Activated T-helper 17 cell treated with anti-CD3 and anti-CD28 coated beads, Interleukin-2, amount 50 U/mL, for 72 hours (primary cell): ENCODE results near the gene TERT. TPM values are rescaled to one million over a fixed set of nuclear protein-coding genes. Genes with fewer than 3 reads are reported as not detected.

Experiments used
- ATAC-seq: fragments of 150-1000 bp; cut with Tn5 transposase; replicated peaks from 2 replicates; pipeline ENCODE4 v1.10.0; 2021; ENCODE audit warnings: mild to moderate bottlenecking, moderate library complexity
- H3K27ac Mint-ChIP-seq: one replicate; pipeline ENCODE4 v1.8.0; 2022; ENCODE audit warnings: mixed read lengths
- H3K27me3 Mint-ChIP-seq: one replicate; pipeline ENCODE4 v1.8.0; 2022; ENCODE audit warnings: mixed read lengths
- H3K36me3 Mint-ChIP-seq: one replicate; pipeline ENCODE4 v1.8.0; 2022; ENCODE audit warnings: low read depth, mild to moderate bottlenecking, mixed read lengths
- H3K4me1 Mint-ChIP-seq: one replicate; pipeline ENCODE4 v1.8.0; 2022; ENCODE audit warnings: mixed read lengths
- H3K4me3 Mint-ChIP-seq: one replicate; pipeline ENCODE4 v1.8.0; 2022; ENCODE audit warnings: mild to moderate bottlenecking, mixed read lengths
- H3K9me3 Mint-ChIP-seq: one replicate; pipeline ENCODE4 v1.8.0; 2022; ENCODE audit warnings: mixed read lengths
- total RNA-seq, 2 donors: library from RNA; stranded (reverse); gene quantifications; one replicate each; pipeline ENCODE4 v1.2.3, GENCODE V29; 2022

TERT gene
- total RNA-seq, 2 donors from 2014 or later, result 4.6 to 9.1 TPM

GRCh38 chr5:1246711-1247431 lies 48.0 kb downstream of the TERT start:
- no peak overlapping the region for H3K4me3 Mint-ChIP-seq
- no peaks in the 10 kb centered on the region for H3K4me1 Mint-ChIP-seq
- ATAC-seq, result no peak
- H3K27me3 Mint-ChIP-seq, result no peaks in the 10 kb centered on the region
- H3K36me3 Mint-ChIP-seq, result no peaks in the 10 kb centered on the region
- no peaks in the 10 kb centered on the region for H3K9me3 Mint-ChIP-seq
- no peak overlapping the region for H3K27ac Mint-ChIP-seq

- Mint-ChIP-seq H3K9me3 (no peaks in the 10 kb centered on the region), H3K27me3 (no peaks in the 10 kb centered on the region), H3K4me1 (no peaks in the 10 kb centered on the region), H3K4me3 (no peak overlapping the region), H3K36me3 (no peaks in the 10 kb centered on the region), H3K27ac (no peak overlapping the region)
- no peak for ATAC-seq
Observed at GRCh38 chr5:1245905-1246576, 48.8 kb downstream of the TERT start.

- no peak overlapping the region for H3K27ac Mint-ChIP-seq
- H3K36me3 Mint-ChIP-seq, result no peaks in the 10 kb centered on the region
- no peak for ATAC-seq
- no peaks in the 10 kb centered on the region for H3K9me3 Mint-ChIP-seq
- H3K4me3 Mint-ChIP-seq, result no peak overlapping the region
- H3K4me1 Mint-ChIP-seq, result no peaks in the 10 kb centered on the region
- H3K27me3 Mint-ChIP-seq, result no peaks in the 10 kb centered on the region
Observed at GRCh38 chr5:1244976-1245375, 49.9 kb downstream of the TERT start.

- Mint-ChIP-seq H3K4me1 (no peaks in the 10 kb centered on the region), H3K36me3 (no peaks in the 10 kb centered on the region), H3K9me3 (no peaks in the 10 kb centered on the region), H3K27ac (no peak overlapping the region), H3K27me3 (no peaks in the 10 kb centered on the region), H3K4me3 (no peak overlapping the region)
- ATAC-seq, result no peak
Observed at GRCh38 chr5:1244255-1244654, 50.6 kb downstream of the TERT start.

GRCh38 chr5:1243487-1244130 lies 51.3 kb downstream of the TERT start:
- Mint-ChIP-seq H3K4me1 (no peaks in the 10 kb centered on the region), H3K36me3 (no peaks in the 10 kb centered on the region), H3K27ac (no peak overlapping the region), H3K4me3 (no peak overlapping the region), H3K9me3 (no peaks in the 10 kb centered on the region), H3K27me3 (no peaks in the 10 kb centered on the region)
- no peak for ATAC-seq

GRCh38 chr5:1242733-1243486 lies 52.0 kb downstream of the TERT start:
- H3K27ac Mint-ChIP-seq, result no peak overlapping the region
- H3K4me3 Mint-ChIP-seq, result no peak overlapping the region
- H3K36me3 Mint-ChIP-seq, result no peaks in the 10 kb centered on the region
- H3K27me3 Mint-ChIP-seq, result no peaks in the 10 kb centered on the region
- ATAC-seq, result no peak
- H3K4me1 Mint-ChIP-seq, result no peaks in the 10 kb centered on the region
- H3K9me3 Mint-ChIP-seq, result no peaks in the 10 kb centered on the region

GRCh38 chr5:1241509-1242080 lies 53.3 kb downstream of the TERT start:
- no peak overlapping the region for H3K4me3 Mint-ChIP-seq
- no peak overlapping the region for H3K27ac Mint-ChIP-seq

GRCh38 chr5:1240496-1241260 lies 54.2 kb downstream of the TERT start:
- H3K4me1 Mint-ChIP-seq, result no peaks in the 10 kb centered on the region
- no peak overlapping the region for H3K27ac Mint-ChIP-seq
- no peak overlapping the region for H3K4me3 Mint-ChIP-seq
- no peak for ATAC-seq
- H3K36me3 Mint-ChIP-seq, result no peaks in the 10 kb centered on the region
- H3K9me3 Mint-ChIP-seq, result peaks cover 6% of the 10 kb centered on the region
- peaks cover 3% of the 10 kb centered on the region for H3K27me3 Mint-ChIP-seq

More at GRCh38 chr5:1241509-1242080, 53.3 kb downstream of the TERT start:
- Mint-ChIP-seq H3K27me3 (no peaks in the 10 kb centered on the region), H3K36me3 (no peaks in the 10 kb centered on the region), H3K9me3 (no peaks in the 10 kb centered on the region), H3K4me1 (no peaks in the 10 kb centered on the region)
- ATAC-seq, result no peak

- no peak for ATAC-seq
- peaks cover 7% of the 10 kb centered on the region for H3K9me3 Mint-ChIP-seq
- peaks cover 3% of the 10 kb centered on the region for H3K27me3 Mint-ChIP-seq
- no peaks in the 10 kb centered on the region for H3K4me1 Mint-ChIP-seq
- no peak overlapping the region for H3K4me3 Mint-ChIP-seq
- H3K27ac Mint-ChIP-seq, result no peak overlapping the region
- H3K36me3 Mint-ChIP-seq, result no peaks in the 10 kb centered on the region
Observed at GRCh38 chr5:1239505-1240251, 55.2 kb downstream of the TERT start.

GRCh38 chr5:1235838-1236237 lies 59.0 kb downstream of the TERT start:
- peaks cover 7% of the 10 kb centered on the region for H3K9me3 Mint-ChIP-seq
- no peaks in the 10 kb centered on the region for H3K36me3 Mint-ChIP-seq
- H3K27me3 Mint-ChIP-seq, result peaks cover 3% of the 10 kb centered on the region
- no peak for ATAC-seq
- H3K4me1 Mint-ChIP-seq, result no peaks in the 10 kb centered on the region
- no peak overlapping the region for H3K27ac Mint-ChIP-seq
- no peak overlapping the region for H3K4me3 Mint-ChIP-seq

- Mint-ChIP-seq H3K36me3 (no peaks in the 10 kb centered on the region), H3K27ac (no peak overlapping the region), H3K4me1 (no peaks in the 10 kb centered on the region), H3K4me3 (no peak overlapping the region), H3K27me3 (peaks cover 3% of the 10 kb centered on the region), H3K9me3 (peaks cover 7% of the 10 kb centered on the region)
- ATAC-seq, result no peak
Observed at GRCh38 chr5:1235379-1235778, 59.5 kb downstream of the TERT start.

- ATAC-seq, result no peak
- Mint-ChIP-seq H3K36me3 (no peaks in the 10 kb centered on the region), H3K9me3 (peaks cover 7% of the 10 kb centered on the region), H3K27me3 (peaks cover 12% of the 10 kb centered on the region), H3K27ac (no peak overlapping the region), H3K4me1 (no peaks in the 10 kb centered on the region), H3K4me3 (no peak overlapping the region)
Observed at GRCh38 chr5:1232780-1233179, 62.1 kb downstream of the TERT start.

- Mint-ChIP-seq H3K4me1 (no peaks in the 10 kb centered on the region), H3K36me3 (no peaks in the 10 kb centered on the region), H3K9me3 (peaks cover 7% of the 10 kb centered on the region), H3K4me3 (no peak overlapping the region), H3K27ac (no peak overlapping the region), H3K27me3 (peaks cover 12% of the 10 kb centered on the region)
- ATAC-seq, result no peak
Observed at GRCh38 chr5:1231354-1231905, 63.4 kb downstream of the TERT start.
